A673 (cell line): ENCODE data around the gene MAP2K6. TPM values are rescaled to one million over a fixed set of nuclear protein-coding genes. Genes with fewer than 3 reads are reported as not detected.

ENCODE experiments used
- BruUV-seq: library from RNA; stranded (reverse); fragments of 400-500 nt; replicated peaks from 2 replicates; lab custom pipeline; 2021; lab: Mats Ljungman, UMichigan
- CTCF ChIA-PET: fragments of 300-600 bp; sonication (Branson Sonifier 250); formaldehyde crosslinking; loops from one replicate; lab custom pipeline; 2022; ENCODE audit warnings: antibody characterized with exemption; lab: Charles Lee
- POLR2A ChIA-PET: fragments of 300-600 bp; sonication (Branson Sonifier 250); formaldehyde crosslinking; loops from one replicate; lab custom pipeline; 2022; ENCODE audit warnings: antibody characterized with exemption; ENCODE audit not compliant: low non-redundant PET; lab: Charles Lee
- DNase-seq: peaks from one replicate; pipeline ENCODE4 v3.0.0-alpha.2; 2015; ENCODE audit warnings: low spot score
- H3K27ac ChIP-seq: fragments of 200-600 bp; sonication (generic); 2 replicates; pipeline ENCODE4 v1.5.1; 2016; ENCODE audit warnings: mixed run types, low read depth, mild to moderate bottlenecking, mixed read lengths, antibody characterized with exemption, low read length; ENCODE audit not compliant: poor library complexity, severe bottlenecking
- H3K27me3 ChIP-seq: fragments of 200-600 bp; sonication (generic); replicated peaks from 2 replicates; pipeline ENCODE4 v1.6.1; 2017; ENCODE audit warnings: mixed run types, low read depth, mild to moderate bottlenecking, mixed read lengths, antibody characterized with exemption, low read length; ENCODE audit not compliant: insufficient read depth, poor library complexity
- H3K36me3 ChIP-seq: fragments of 200-600 bp; sonication (generic); 2 replicates; pipeline ENCODE4 v1.6.1; 2016; ENCODE audit warnings: mixed run types, mild to moderate bottlenecking, mixed read lengths, antibody characterized with exemption, low read length; ENCODE audit not compliant: insufficient read depth, poor library complexity, severe bottlenecking
- H3K4me1 ChIP-seq: fragments of 200-600 bp; sonication (generic); 2 replicates; pipeline ENCODE4 v1.6.1; 2017; ENCODE audit warnings: mixed run types, mild to moderate bottlenecking, mixed read lengths, antibody characterized with exemption, low read length; ENCODE audit not compliant: insufficient read depth, poor library complexity, severe bottlenecking
- H3K4me3 ChIP-seq: fragments of 200-600 bp; sonication (generic); 2 replicates; pipeline ENCODE4 v1.5.1; 2016; ENCODE audit warnings: low read depth, mixed run types, mild to moderate bottlenecking, mixed read lengths, low read length; ENCODE audit not compliant: poor library complexity, severe bottlenecking
- H3K9me3 ChIP-seq: fragments of 200-600 bp; sonication (generic); 2 replicates; pipeline ENCODE4 v1.6.1; 2016; ENCODE audit warnings: mixed run types, low read depth, mild to moderate bottlenecking, mixed read lengths, antibody characterized with exemption, low read length; ENCODE audit not compliant: poor library complexity, severe bottlenecking
- CTCF ChIP-seq: fragments of 300-800, 200-600 bp; sonication (generic); conservative IDR thresholded peaks from 2 replicates; pipeline ENCODE4 v1.5.1; 2017; ENCODE audit warnings: low read depth, mild to moderate bottlenecking, antibody characterized with exemption, low read length, moderate library complexity, mixed read lengths
- EZH2 ChIP-seq: fragments of 200-600 bp; sonication (generic); IDR thresholded peaks from 2 replicates; pipeline ENCODE4 v1.6.1; 2017; ENCODE audit warnings: borderline replicate concordance, low read depth, mild to moderate bottlenecking, mixed read lengths, antibody characterized with exemption, low read length; ENCODE audit not compliant: poor library complexity, severe bottlenecking
- intact Hi-C: fragments of 100-400 bp; cut with micrococcal nuclease; formaldehyde crosslinking; loops from one replicate; pipeline ENCODE4 v1.10.0; 2022; ENCODE audit not compliant: unreplicated experiment
- total RNA-seq: library from RNA; stranded (reverse); gene quantifications from 2 replicates; pipeline ENCODE4 v1.2.3, GENCODE V29; 2021

MAP2K6 gene
- total RNA-seq, 1 experiment from 2014 or later: 14.1 TPM

- intact Hi-C loops: no loop called here
- Histone ChIP-seq H3K4me3 (no peak overlapping the region), H3K27ac (no peak overlapping the region), H3K9me3 (no peaks in the 10 kb centered on the region), H3K36me3 (no peaks in the 10 kb centered on the region), H3K27me3 (no peaks in the 10 kb centered on the region), H3K4me1 (no peaks in the 10 kb centered on the region)
- no peak for TF ChIP-seq CTCF
- no peak for TF ChIP-seq EZH2
- DNase-seq: no peak
- no TSS peak for BruUV-seq
- CTCF ChIA-PET: interaction anchor here (1.0 kb wide), 1 partner anchor 10 kb away, joined by 3 read pairs; no protein-coding TSS in a partner anchor
- POLR2A ChIA-PET: no interaction called here
Observed at GRCh38 chr17:69405096-69405495, 9.4 kb upstream of the MAP2K6 start.

- no TSS peak for BruUV-seq
- intact Hi-C loops: no loop called here
- Histone ChIP-seq H3K27ac (no peak overlapping the region), H3K9me3 (no peaks in the 10 kb centered on the region), H3K36me3 (no peaks in the 10 kb centered on the region), H3K4me3 (no peak overlapping the region), H3K27me3 (no peaks in the 10 kb centered on the region), H3K4me1 (no peaks in the 10 kb centered on the region)
- TF ChIP-seq CTCF (no peak), EZH2 (no peak)
- ChIA-PET POLR2A (no interaction called here), CTCF (no interaction called here)
- DNase-seq: no peak
Observed at GRCh38 chr17:69406941-69407340, 7.6 kb upstream of the MAP2K6 start.

- BruUV-seq: no TSS peak
- H3K27me3 ChIP-seq: no peaks in the 10 kb centered on the region
- no peaks in the 10 kb centered on the region for H3K4me1 ChIP-seq
- intact Hi-C loops: no loop called here
- no peak for DNase-seq
- H3K36me3 ChIP-seq: no peaks in the 10 kb centered on the region
- H3K9me3 ChIP-seq: no peaks in the 10 kb centered on the region
- H3K4me3 ChIP-seq: no peak overlapping the region
- ChIA-PET CTCF (no interaction called here), POLR2A (no interaction called here)
- H3K27ac ChIP-seq: no peak overlapping the region
- TF ChIP-seq CTCF (no peak), EZH2 (no peak)
Observed at GRCh38 chr17:69407759-69408158, 6.7 kb upstream of the MAP2K6 start.
